IMR-90 (cell line): ENCODE results near the gene RCN1. TPM values are rescaled to one million over a fixed set of nuclear protein-coding genes. Genes with fewer than 3 reads are reported as not detected.

Source experiments
- ATAC-seq: fragments of 200-7000 bp; cut with Tn5 transposase; 2 replicates; pipeline ENCODE4 v1.9.1; 2020; ENCODE audit warnings: low read depth, mild to moderate bottlenecking, moderate library complexity
- BruUV-seq: library from RNA; stranded (reverse); fragments of 400-500 nt; replicated peaks from 2 replicates; lab custom pipeline; 2021; lab: Mats Ljungman, UMichigan
- CTCF ChIA-PET: fragments of 300-600 bp; formaldehyde crosslinking; extraction: SDS; loops from one replicate; lab custom pipeline; 2021; ENCODE audit warnings: antibody characterized with exemption; lab: Yijun Ruan, JAX
- POLR2A ChIA-PET: fragments of 300-600 bp; sonication (Branson Sonifier 250); formaldehyde crosslinking; loops from one replicate; lab custom pipeline; 2022; ENCODE audit warnings: antibody characterized with exemption; ENCODE audit not compliant: unreplicated experiment; lab: Charles Lee
- DNase-seq: peaks from one replicate; pipeline ENCODE4 v3.0.0; 2013
- H2AFZ ChIP-seq: replicated peaks from 2 replicates; pipeline ENCODE3; 2013; ENCODE audit warnings: low read length, mild to moderate bottlenecking; ENCODE audit not compliant: poor library complexity
- H2AK5ac ChIP-seq: 2 replicates; pipeline ENCODE4 v1.6.1; 2013; ENCODE audit warnings: low read depth, low read length, inconsistent platforms
- H2AK9ac ChIP-seq: replicated peaks from 2 replicates; pipeline ENCODE3; 2013; ENCODE audit warnings: mild to moderate bottlenecking, low read depth, low read length, moderate library complexity; ENCODE audit not compliant: poor library complexity
- H2BK120ac ChIP-seq: 2 replicates; pipeline ENCODE4 v1.6.1; 2013; ENCODE audit warnings: low read depth, low read length, inconsistent platforms
- H2BK15ac ChIP-seq: 3 replicates; pipeline ENCODE4 v1.6.1; 2013; ENCODE audit warnings: low read depth, low read length, inconsistent platforms
- H2BK20ac ChIP-seq: 2 replicates; pipeline ENCODE4 v1.6.1; 2013; ENCODE audit warnings: low read depth, mild to moderate bottlenecking, inconsistent platforms, low read length, moderate library complexity
- H2BK5ac ChIP-seq: 2 replicates; pipeline ENCODE4 v1.6.1; 2013; ENCODE audit warnings: mild to moderate bottlenecking, low read depth, low read length, inconsistent platforms; ENCODE audit not compliant: poor library complexity, severe bottlenecking
- H3K14ac ChIP-seq: replicated peaks from 2 replicates; pipeline ENCODE4 v1.6.1; 2013; ENCODE audit warnings: low read depth, low read length, inconsistent platforms
- H3K18ac ChIP-seq: 2 replicates; pipeline ENCODE4 v1.6.1; 2013; ENCODE audit warnings: low read depth, low read length, control low read depth
- H3K23ac ChIP-seq: 2 replicates; pipeline ENCODE4 v1.6.1; 2013; ENCODE audit warnings: low read depth, low read length, inconsistent platforms
- H3K27ac ChIP-seq: 2 replicates; pipeline ENCODE4 v1.5.1; 2013; ENCODE audit warnings: mild to moderate bottlenecking, control low read depth, low read length; ENCODE audit not compliant: insufficient read depth
- H3K27me3 ChIP-seq: 2 replicates; pipeline ENCODE4 v1.6.1; 2013; ENCODE audit warnings: low read length; ENCODE audit not compliant: control insufficient read depth, insufficient read depth
- H3K36me3 ChIP-seq: 2 replicates; pipeline ENCODE4 v1.6.1; 2013; ENCODE audit warnings: low read length, mixed read lengths; ENCODE audit not compliant: control insufficient read depth, insufficient read depth
- H3K4ac ChIP-seq: 2 replicates; pipeline ENCODE4 v1.6.1; 2013; ENCODE audit warnings: low read depth, low read length, inconsistent platforms
- H3K4me1 ChIP-seq: 2 replicates; pipeline ENCODE4 v1.6.1; 2013; ENCODE audit warnings: low read length, mixed read lengths; ENCODE audit not compliant: control insufficient read depth, insufficient read depth
- H3K4me2 ChIP-seq: 2 replicates; pipeline ENCODE4 v1.6.1; 2013; ENCODE audit warnings: low read depth, mild to moderate bottlenecking, control low read depth, low read length, moderate library complexity
- H3K4me3 ChIP-seq: 2 replicates; pipeline ENCODE4 v1.5.1; 2013; ENCODE audit warnings: low read depth, mild to moderate bottlenecking, control low read depth, low read length, moderate library complexity; ENCODE audit not compliant: insufficient read depth
- H3K56ac ChIP-seq: 2 replicates; pipeline ENCODE4 v1.6.1; 2013; ENCODE audit warnings: low read length, inconsistent platforms; ENCODE audit not compliant: insufficient read depth; ENCODE audit errors: extremely low read depth
- H3K79me1 ChIP-seq, 2 experiments: 2 replicates each; pipeline ENCODE4 v1.6.1; 2013; ENCODE audit warnings: low read length in 2 of 2, inconsistent platforms in 1 of 2, low read depth in 1 of 2
- H3K9ac ChIP-seq: 2 replicates; pipeline ENCODE4 v1.6.1; 2013; ENCODE audit warnings: low read depth, low read length, control low read depth
- H3K9me1 ChIP-seq: 2 replicates; pipeline ENCODE4 v1.6.1; 2013; ENCODE audit warnings: low read length, inconsistent platforms; ENCODE audit not compliant: insufficient read depth
- H3K9me3 ChIP-seq: 2 replicates; pipeline ENCODE4 v1.6.1; 2013; ENCODE audit warnings: low read length; ENCODE audit not compliant: control insufficient read depth, insufficient read depth
- H4K20me1 ChIP-seq: 2 replicates; pipeline ENCODE4 v1.6.1; 2013; ENCODE audit warnings: low read length, inconsistent platforms; ENCODE audit not compliant: insufficient read depth
- H4K5ac ChIP-seq: 2 replicates; pipeline ENCODE4 v1.6.1; 2013; ENCODE audit warnings: mild to moderate bottlenecking, low read depth, low read length, control low read depth
- H4K8ac ChIP-seq, 2 experiments: 2 replicates each; pipeline ENCODE4 v1.6.1; 2013; ENCODE audit warnings: low read depth in 2 of 2, low read length in 2 of 2, control low read depth in 1 of 2, inconsistent platforms in 1 of 2
- H4K91ac ChIP-seq: 2 replicates; pipeline ENCODE4 v1.6.1; 2013; ENCODE audit warnings: low read depth, low read length, inconsistent platforms; ENCODE audit not compliant: insufficient read depth
- BHLHE40 ChIP-seq: fragments of 150-350 bp; IDR thresholded peaks from 2 replicates; pipeline ENCODE4 v1.6.1; 2016; ENCODE audit warnings: mild to moderate bottlenecking, low read depth, low read length
- CEBPB ChIP-seq: IDR thresholded peaks from 2 replicates; pipeline ENCODE4 v1.6.1; 2012; ENCODE audit warnings: low read depth, low read length, improper control_type of control experiment
- CHD1 ChIP-seq: IDR thresholded peaks from 2 replicates; pipeline ENCODE4 v1.6.1; 2012; ENCODE audit warnings: low read depth, low read length, improper control_type of control experiment
- CTCF ChIP-seq: conservative IDR thresholded peaks from 2 replicates; pipeline ENCODE4 v1.5.1; 2012; ENCODE audit warnings: mild to moderate bottlenecking, low read depth, low read length, improper control_type of control experiment
- FOS ChIP-seq: fragments of 150-350 bp; IDR thresholded peaks from 2 replicates; pipeline ENCODE4 v1.6.1; 2016; ENCODE audit warnings: low read depth, low read length
- MAFK ChIP-seq: IDR thresholded peaks from 2 replicates; pipeline ENCODE4 v1.6.1; 2012; ENCODE audit warnings: low read depth, low read length, improper control_type of control experiment
- MAZ ChIP-seq: IDR thresholded peaks from 2 replicates; pipeline ENCODE4 v1.6.1; 2012; ENCODE audit warnings: low read depth, mild to moderate bottlenecking, low read length, improper control_type of control experiment, moderate library complexity, borderline replicate concordance
- MXI1 ChIP-seq: IDR thresholded peaks from 2 replicates; pipeline ENCODE4 v1.6.1; 2012; ENCODE audit warnings: low read depth, mild to moderate bottlenecking, low read length, moderate library complexity, borderline replicate concordance
- NFE2L2 ChIP-seq: fragments of 150-350 bp; IDR thresholded peaks from 2 replicates; pipeline ENCODE4 v1.6.1; 2016; ENCODE audit warnings: low read depth, mild to moderate bottlenecking, low read length
- POLR2A ChIP-seq: IDR thresholded peaks from 2 replicates; pipeline ENCODE4 v1.6.1; 2012; ENCODE audit warnings: mild to moderate bottlenecking, low read depth, low read length
- RAD21 ChIP-seq: IDR thresholded peaks from 2 replicates; pipeline ENCODE4 v1.6.1; 2012; ENCODE audit warnings: low read length, improper control_type of control experiment
- RCOR1 ChIP-seq: IDR thresholded peaks from 2 replicates; pipeline ENCODE4 v1.6.1; 2012; ENCODE audit warnings: mild to moderate bottlenecking, low read length, improper control_type of control experiment; ENCODE audit not compliant: insufficient replicate concordance
- RFX5 ChIP-seq: IDR thresholded peaks from 2 replicates; pipeline ENCODE4 v1.8.0; 2012; ENCODE audit warnings: low read depth, mild to moderate bottlenecking, low read length, moderate library complexity
- SMC3 ChIP-seq: fragments of 150-350 bp; IDR thresholded peaks from 2 replicates; pipeline ENCODE4 v1.6.1; 2016; ENCODE audit warnings: low read depth, mild to moderate bottlenecking, antibody characterized with exemption, low read length, moderate library complexity
- WGBS, 2 experiments: methylation state at CpG; one replicate each; pipeline versions ENCODE4 v1.1.5 to v1.1.7; 2013; ENCODE audit warnings: missing lambda C conversion rate in 2 of 2; ENCODE audit not compliant: insufficient read length in 1 of 2; ENCODE audit errors: extremely low coverage in 2 of 2; 5-methylcytosine and 5-hydroxymethylcytosine counted together
- dilution Hi-C: fragments of 300-500 bp; cut with HindIII; formaldehyde crosslinking; loops from one replicate; pipeline ENCODE4 v1.14.3; 2018; ENCODE audit warnings: low sequenced_read_pairs; ENCODE audit not compliant: unreplicated experiment
- in situ Hi-C: fragments of 300-500 bp; cut with MboI; formaldehyde crosslinking; loops from 3 replicates; pipeline ENCODE4 v1.14.3; 2019; ENCODE audit warnings: low sequenced_read_pairs, inconsistent platforms, mixed read lengths
- intact Hi-C: fragments of 100-400 bp; cut with micrococcal nuclease; formaldehyde crosslinking; loops from 2 replicates; pipeline ENCODE4 v1.10.0; 2022
- polyA plus RNA-seq, 3 experiments: library from polyadenylated mRNA; depleted of rRNA; stranded (reverse); fragments of >200 nt; gene quantifications; 2 replicates each; pipeline ENCODE4 v1.2.3, GENCODE V29; 2012; ENCODE audit warnings: low replicate concordance in 1 of 3
- total RNA-seq: library from RNA; depleted of rRNA; stranded (reverse); fragments of >200 nt; gene quantifications from 2 replicates; pipeline ENCODE4 v1.2.3, GENCODE V29; 2012
- TF ChIP-seq, protein P1 (sequence below): fragments of 150-350 bp; IDR thresholded peaks from 2 replicates; pipeline ENCODE4 v1.6.1; 2017; ENCODE audit warnings: mild to moderate bottlenecking, antibody characterized with exemption, low read length, low read depth
- TF ChIP-seq, protein P2 (sequence below): fragments of 150-350 bp; IDR thresholded peaks from 2 replicates; pipeline ENCODE4 v1.6.1; 2016; ENCODE audit warnings: low read depth, mild to moderate bottlenecking, low read length, moderate library complexity, borderline replicate concordance

RCN1 gene
- total and polyA plus RNA-seq, 2 of the 4 experiments (the other 2 are of a cell fraction), result 129 to 193 TPM

DNA sequence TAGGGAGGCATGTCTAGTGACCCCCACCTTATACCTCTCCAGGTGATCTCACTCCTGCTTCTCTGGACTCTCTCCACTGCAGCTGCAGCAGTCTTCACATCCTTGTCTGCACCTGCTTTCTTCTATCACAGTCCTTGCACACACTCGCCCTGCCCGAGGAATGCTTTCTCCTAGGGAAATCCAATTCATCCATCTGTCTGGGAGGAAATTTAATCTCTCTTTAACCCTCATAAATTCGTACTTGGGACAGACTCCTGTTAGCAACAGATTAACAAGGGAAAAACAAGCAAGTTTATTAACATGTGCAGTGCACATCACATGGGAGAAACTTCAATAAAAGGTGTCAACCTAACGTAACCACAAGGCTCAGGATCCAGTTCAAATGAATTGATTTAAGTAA, 11.3 kb upstream of the RCN1 start:
- no peak overlapping the region for H3K9ac ChIP-seq
- H3K9me1 ChIP-seq, result no peaks in the 10 kb centered on the region; the same call in 1 of the 2 replicates
- peaks cover 2% of the 10 kb centered on the region for H3K27me3 ChIP-seq
- no peak overlapping the region; the same call in 1 of the 2 replicates for H2BK20ac ChIP-seq
- no peak overlapping the region for H3K4me2 ChIP-seq
- H3K27ac ChIP-seq, result no peak overlapping the region
- H3K18ac ChIP-seq, result no peak overlapping the region
- no peak overlapping the region for H3K4ac ChIP-seq
- H4K91ac ChIP-seq, result no peak overlapping the region
- dilution Hi-C loops (no loop called here), in situ Hi-C loops (loop anchor here (25.0 kb wide), 1 partner anchor 508 kb away; the partner anchor contains the start of gene EIF3M), intact Hi-C loops (no loop called here)
- peaks cover 3% of the 10 kb centered on the region; the same call in 1 of the 2 replicates for H3K4me1 ChIP-seq
- no peak overlapping the region for H2BK120ac ChIP-seq
- no TSS peak for BruUV-seq
- no peak overlapping the region for H2AK5ac ChIP-seq
- H2BK15ac ChIP-seq, result no peak overlapping the region
- H4K20me1 ChIP-seq, result no peaks in the 10 kb centered on the region
- H3K79me1 ChIP-seq, result no peaks in the 10 kb centered on the region
- no peak overlapping the region for H2AFZ ChIP-seq
- no CpG with 5 or more reads among the region's 4 CpGs for WGBS, 2 experiments
- no peaks in the 10 kb centered on the region for H3K36me3 ChIP-seq
- no peak overlapping the region for H2BK5ac ChIP-seq
- no peaks in the 10 kb centered on the region for H3K9me3 ChIP-seq
- POLR2A ChIA-PET, result no interaction called here
- TF ChIP-seq RCOR1 (no peak), NFE2L2 (no peak), FOS (no peak), MXI1 (no peak), CEBPB (no peak), RAD21 (no peak), CHD1 (no peak), RFX5 (no peak), POLR2A (no peak), MAFK (no peak), MAZ (no peak), SMC3 (no peak), BHLHE40 (no peak), CTCF (no peak)
- TF ChIP-seq, protein P1, sequence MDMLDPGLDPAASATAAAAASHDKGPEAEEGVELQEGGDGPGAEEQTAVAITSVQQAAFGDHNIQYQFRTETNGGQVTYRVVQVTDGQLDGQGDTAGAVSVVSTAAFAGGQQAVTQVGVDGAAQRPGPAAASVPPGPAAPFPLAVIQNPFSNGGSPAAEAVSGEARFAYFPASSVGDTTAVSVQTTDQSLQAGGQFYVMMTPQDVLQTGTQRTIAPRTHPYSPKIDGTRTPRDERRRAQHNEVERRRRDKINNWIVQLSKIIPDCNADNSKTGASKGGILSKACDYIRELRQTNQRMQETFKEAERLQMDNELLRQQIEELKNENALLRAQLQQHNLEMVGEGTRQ, result no peak
- TF ChIP-seq, protein P2, sequence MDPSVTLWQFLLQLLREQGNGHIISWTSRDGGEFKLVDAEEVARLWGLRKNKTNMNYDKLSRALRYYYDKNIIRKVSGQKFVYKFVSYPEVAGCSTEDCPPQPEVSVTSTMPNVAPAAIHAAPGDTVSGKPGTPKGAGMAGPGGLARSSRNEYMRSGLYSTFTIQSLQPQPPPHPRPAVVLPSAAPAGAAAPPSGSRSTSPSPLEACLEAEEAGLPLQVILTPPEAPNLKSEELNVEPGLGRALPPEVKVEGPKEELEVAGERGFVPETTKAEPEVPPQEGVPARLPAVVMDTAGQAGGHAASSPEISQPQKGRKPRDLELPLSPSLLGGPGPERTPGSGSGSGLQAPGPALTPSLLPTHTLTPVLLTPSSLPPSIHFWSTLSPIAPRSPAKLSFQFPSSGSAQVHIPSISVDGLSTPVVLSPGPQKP, result no peak
- ATAC-seq (no peak), DNase-seq (no peak)
- no peak overlapping the region for H3K56ac ChIP-seq
- H2AK9ac ChIP-seq, result no peak overlapping the region
- no peak overlapping the region for H3K23ac ChIP-seq
- H3K14ac ChIP-seq, result no peak overlapping the region
- CTCF ChIA-PET, result no interaction called here
- no peak overlapping the region for H4K8ac ChIP-seq
- no peak overlapping the region for H3K4me3 ChIP-seq
- no peak overlapping the region for H4K5ac ChIP-seq
